HCT116 (cell line): ENCODE data around the gene FXYD6. TPM values are rescaled to one million over a fixed set of nuclear protein-coding genes. Genes with fewer than 3 reads are reported as not detected.

Source experiments
- ATAC-seq: fragments of 200-7000 bp; cut with Tn5 transposase; 2 replicates; pipeline ENCODE4 v1.9.1; 2020; ENCODE audit warnings: mild to moderate bottlenecking, moderate library complexity
- BruUV-seq: library from RNA; stranded (reverse); fragments of 400-500 nt; replicated peaks from 2 replicates; lab custom pipeline; 2021; lab: Mats Ljungman, UMichigan
- CTCF ChIA-PET: fragments of 300-600 bp; sonication (Branson Sonifier 250); formaldehyde crosslinking; loops from one replicate; lab custom pipeline; 2021; ENCODE audit warnings: antibody characterized with exemption; lab: Charles Lee
- POLR2A ChIA-PET: fragments of 300-600, 350-600 bp; sonication (Branson Sonifier 250); formaldehyde crosslinking; loops from one replicate; lab custom pipeline; 2021; ENCODE audit warnings: antibody characterized with exemption; lab: Charles Lee
- RAD21 ChIA-PET, 2 experiments: fragments of 300-600 bp; sonication (Branson Sonifier 250); formaldehyde crosslinking; loops; one replicate each; lab custom pipeline; 2023; ENCODE audit warnings: low total read pairs in 2 of 2; ENCODE audit not compliant: uncharacterized antibody in 2 of 2, unreplicated experiment in 2 of 2, low non-redundant PET in 1 of 2; lab: Charles Lee
- DNase-seq: peaks from one replicate; pipeline ENCODE4 v3.0.0-alpha.2; 2010; ENCODE audit warnings: low read depth, low spot score
- H2AFZ ChIP-seq: fragments of 200-600 bp; shearing (Covaris generic), sonication (generic); 2 replicates; pipeline ENCODE4 v1.6.1; 2017; ENCODE audit warnings: low read depth, mixed run types, mixed read lengths, antibody characterized with exemption, low read length; ENCODE audit not compliant: poor library complexity, severe bottlenecking
- H3K27ac ChIP-seq: 2 replicates; pipeline ENCODE4 v1.5.1; 2012; ENCODE audit warnings: low read depth, low read length
- H3K27me3 ChIP-seq: fragments of 200-600 bp; sonication (generic); 2 replicates; pipeline ENCODE4 v1.6.1; 2016; ENCODE audit warnings: mixed run types, low read length, mixed read lengths; ENCODE audit not compliant: insufficient read depth
- H3K36me3 ChIP-seq, 2 experiments: fragments of 200-500 bp in 1 of 2; fragments of 200-600 bp in 1 of 2; sonication (Bioruptor generic) in 1 of 2; sonication (generic) in 1 of 2; 2 replicates each; pipeline versions ENCODE4 v1.5.1 to v1.6.1; 2014 to 2016; ENCODE audit warnings: low read length in 2 of 2, inconsistent platforms in 1 of 2, mixed read lengths in 1 of 2, mixed run types in 1 of 2; ENCODE audit not compliant: insufficient read depth in 2 of 2, control insufficient read depth in 1 of 2
- H3K4me1 ChIP-seq, 2 experiments: fragments of 200-600 bp in 1 of 2; sonication (generic) in 1 of 2; 2 replicates each; pipeline versions ENCODE4 v1.5.1 to v1.6.1; 2012 to 2017; ENCODE audit warnings: low read length in 2 of 2, inconsistent platforms in 1 of 2, mild to moderate bottlenecking in 1 of 2, mixed read lengths in 1 of 2, mixed run types in 1 of 2, moderate library complexity in 1 of 2; ENCODE audit not compliant: insufficient read depth in 2 of 2, control insufficient read depth in 1 of 2
- H3K4me2 ChIP-seq: fragments of 200-600 bp; sonication (generic); 2 replicates; pipeline ENCODE4 v1.6.1; 2017; ENCODE audit warnings: mixed run types, low read length, mixed read lengths
- H3K4me3 ChIP-seq, 2 experiments: fragments of 200-600 bp in 1 of 2; sonication (generic) in 1 of 2; replicated peaks in 1 of 2; 2 replicates each; pipeline ENCODE4 v1.5.1; 2011 to 2016; ENCODE audit warnings: low read length in 2 of 2, control low read depth in 1 of 2, low read depth in 1 of 2, mild to moderate bottlenecking in 1 of 2, mixed read lengths in 1 of 2, mixed run types in 1 of 2
- H3K79me2 ChIP-seq: fragments of 200-600 bp; sonication (generic); 2 replicates; pipeline ENCODE4 v1.6.1; 2017; ENCODE audit warnings: mild to moderate bottlenecking, mixed run types, low read length, moderate library complexity, mixed read lengths; ENCODE audit not compliant: insufficient read depth
- H3K9ac ChIP-seq: fragments of 200-600 bp; sonication (generic); 2 replicates; pipeline ENCODE4 v1.6.1; 2016; ENCODE audit warnings: low read length, mixed read lengths
- H3K9me2 ChIP-seq: fragments of 200-600 bp; sonication (generic), shearing (Covaris generic); 2 replicates; pipeline ENCODE4 v1.6.1; 2017; ENCODE audit warnings: mixed run types, mild to moderate bottlenecking, moderate library complexity; ENCODE audit not compliant: insufficient read depth
- H3K9me3 ChIP-seq, 2 experiments: fragments of 200-500 bp in 1 of 2; fragments of 200-600 bp in 1 of 2; sonication (Bioruptor generic) in 1 of 2; sonication (generic) in 1 of 2; 2 replicates each; pipeline ENCODE4 v1.6.1; 2014 to 2017; ENCODE audit warnings: low read length in 2 of 2, mixed read lengths in 2 of 2, inconsistent platforms in 1 of 2, low read depth in 1 of 2, mild to moderate bottlenecking in 1 of 2, mixed run types in 1 of 2, moderate library complexity in 1 of 2; ENCODE audit not compliant: control insufficient read depth in 1 of 2, insufficient read depth in 1 of 2
- H4K20me1 ChIP-seq: fragments of 200-600 bp; sonication (generic), shearing (Covaris generic); 2 replicates; pipeline ENCODE4 v1.6.1; 2017; ENCODE audit warnings: mixed run types, mild to moderate bottlenecking, moderate library complexity; ENCODE audit not compliant: insufficient read depth
- CBX3 ChIP-seq: IDR thresholded peaks from 2 replicates; pipeline ENCODE4 v1.6.1; 2012; ENCODE audit warnings: low read depth
- CEBPB ChIP-seq: IDR thresholded peaks from 2 replicates; pipeline ENCODE4 v1.6.1; 2012; ENCODE audit warnings: low read depth
- EGR1 ChIP-seq: IDR thresholded peaks from 2 replicates; pipeline ENCODE4 v1.6.1; 2012; ENCODE audit warnings: low read depth
- EZH2 ChIP-seq: fragments of 200-600 bp; sonication (generic); IDR thresholded peaks from 2 replicates; pipeline ENCODE4 v1.6.1; 2017; ENCODE audit warnings: antibody characterized with exemption, mixed run types
- EZH2phosphoT487 ChIP-seq: fragments of 200-600 bp; IDR thresholded peaks from 2 replicates; pipeline ENCODE4 v1.6.1; 2018; ENCODE audit warnings: antibody characterized with exemption, borderline replicate concordance
- JUND ChIP-seq: IDR thresholded peaks from 2 replicates; pipeline ENCODE4 v1.6.1; 2012
- POLR2AphosphoS5 ChIP-seq: IDR thresholded peaks from 2 replicates; pipeline ENCODE4 v1.6.1; 2011; ENCODE audit warnings: mild to moderate bottlenecking, low read depth, low read length, moderate library complexity
- RAD21 ChIP-seq: IDR thresholded peaks from 2 replicates; pipeline ENCODE4 v1.6.1; 2012; ENCODE audit warnings: low read depth, mild to moderate bottlenecking
- SIN3A ChIP-seq: IDR thresholded peaks from 2 replicates; pipeline ENCODE4 v1.6.1; 2012; ENCODE audit warnings: low read depth
- TCF7L2 ChIP-seq: IDR thresholded peaks from 2 replicates; pipeline ENCODE4 v1.7.0; 2011; ENCODE audit warnings: borderline replicate concordance, inconsistent platforms; ENCODE audit not compliant: insufficient read depth, insufficient read length; ENCODE audit errors: extremely low read depth
- YY1 ChIP-seq: IDR thresholded peaks from 2 replicates; pipeline ENCODE4 v1.6.1; 2011; ENCODE audit warnings: low read length, low read depth, moderate library complexity, mild to moderate bottlenecking; ENCODE audit not compliant: insufficient replicate concordance; ENCODE audit errors: extremely low read depth
- ZFX ChIP-seq: fragments of 450-650 bp; IDR thresholded peaks from 2 replicates; pipeline ENCODE4 v1.6.1; 2017
- ZNF274 ChIP-seq: fragments of 200-500 bp; sonication (Bioruptor generic); IDR thresholded peaks from 2 replicates; pipeline ENCODE4 v1.6.1; 2014; ENCODE audit warnings: mild to moderate bottlenecking, low read depth, low read length, inconsistent platforms
- intact Hi-C: fragments of 100-400 bp; cut with micrococcal nuclease; formaldehyde crosslinking; loops from 2 replicates; pipeline ENCODE4 v1.10.0; 2022
- total RNA-seq: library from RNA; stranded (reverse); gene quantifications from one replicate; pipeline ENCODE4 v1.2.1, GENCODE V29; 2021; ENCODE audit not compliant: unreplicated experiment
- TF ChIP-seq, protein P1 (sequence below), 3 experiments: fragments of 200-600 bp in 1 of 3; sonication (generic) in 1 of 3; IDR thresholded peaks in 2 of 3; conservative IDR thresholded peaks in 1 of 3; 2 replicates each; pipeline ENCODE4 v1.5.1; 2012 to 2017; ENCODE audit warnings: low read depth in 2 of 3, low read length in 2 of 3, antibody characterized with exemption in 1 of 3, borderline replicate concordance in 1 of 3, control low read depth in 1 of 3, mild to moderate bottlenecking in 1 of 3, mixed read lengths in 1 of 3, mixed run types in 1 of 3, moderate library complexity in 1 of 3; ENCODE audit not compliant: insufficient read depth in 1 of 3

FXYD6 gene
- total RNA-seq, 1 experiment from 2014 or later, result 2.5 TPM

GRCh38 chr11:117915672-117916235 is 39.3 kb upstream of the FXYD6 start:
- ChIA-PET CTCF (interaction anchor here (1.3 to 2.3 kb wide), 3 partner anchors 9 to 31 kb away, joined by 4 to 7 read pairs (median 5); no protein-coding TSS in a partner anchor), POLR2A (no interaction called here), RAD21 (no interaction called here)
- no peaks in the 10 kb centered on the region for H4K20me1 ChIP-seq
- no peaks in the 10 kb centered on the region for H3K79me2 ChIP-seq
- no peak overlapping the region for H3K27ac ChIP-seq
- intact Hi-C loops, result no loop called here
- ATAC-seq (no peak), DNase-seq (no peak)
- H3K4me1 ChIP-seq, result no peaks in the 10 kb centered on the region
- H3K4me2 ChIP-seq, result no peak overlapping the region
- H2AFZ ChIP-seq, result no peak overlapping the region
- no TSS peak for BruUV-seq
- H3K36me3 ChIP-seq, result no peaks in the 10 kb centered on the region
- H3K9me2 ChIP-seq, result no peaks in the 10 kb centered on the region
- no peak overlapping the region for H3K9ac ChIP-seq
- H3K4me3 ChIP-seq, result no peak overlapping the region
- no peaks in the 10 kb centered on the region for H3K9me3 ChIP-seq
- H3K27me3 ChIP-seq, result no peaks in the 10 kb centered on the region
- no peak for TF ChIP-seq EGR1
- TF ChIP-seq CBX3, result no peak
- no peak for TF ChIP-seq POLR2AphosphoS5
- no peak for TF ChIP-seq YY1
- TF ChIP-seq EZH2, result no peak
- TF ChIP-seq EZH2phosphoT487, result no peak
- no peak for TF ChIP-seq SIN3A
- TF ChIP-seq ZNF274, result no peak
- no peak for TF ChIP-seq ZFX
- TF ChIP-seq, protein P1, sequence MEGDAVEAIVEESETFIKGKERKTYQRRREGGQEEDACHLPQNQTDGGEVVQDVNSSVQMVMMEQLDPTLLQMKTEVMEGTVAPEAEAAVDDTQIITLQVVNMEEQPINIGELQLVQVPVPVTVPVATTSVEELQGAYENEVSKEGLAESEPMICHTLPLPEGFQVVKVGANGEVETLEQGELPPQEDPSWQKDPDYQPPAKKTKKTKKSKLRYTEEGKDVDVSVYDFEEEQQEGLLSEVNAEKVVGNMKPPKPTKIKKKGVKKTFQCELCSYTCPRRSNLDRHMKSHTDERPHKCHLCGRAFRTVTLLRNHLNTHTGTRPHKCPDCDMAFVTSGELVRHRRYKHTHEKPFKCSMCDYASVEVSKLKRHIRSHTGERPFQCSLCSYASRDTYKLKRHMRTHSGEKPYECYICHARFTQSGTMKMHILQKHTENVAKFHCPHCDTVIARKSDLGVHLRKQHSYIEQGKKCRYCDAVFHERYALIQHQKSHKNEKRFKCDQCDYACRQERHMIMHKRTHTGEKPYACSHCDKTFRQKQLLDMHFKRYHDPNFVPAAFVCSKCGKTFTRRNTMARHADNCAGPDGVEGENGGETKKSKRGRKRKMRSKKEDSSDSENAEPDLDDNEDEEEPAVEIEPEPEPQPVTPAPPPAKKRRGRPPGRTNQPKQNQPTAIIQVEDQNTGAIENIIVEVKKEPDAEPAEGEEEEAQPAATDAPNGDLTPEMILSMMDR (IDR thresholded peaks at IDR 0.05 in 2 of 3, conservative IDR thresholded peaks at IDR 0.05 in 1 of 3; ENCODE audit: borderline replicate concordance in 1 of 3, insufficient read depth in 1 of 3, low read depth in 2 of 3, low read length in 2 of 3), result no peak
- TF ChIP-seq JUND, result no peak
- TF ChIP-seq RAD21, result no peak
- TF ChIP-seq CEBPB, result no peak
- TF ChIP-seq TCF7L2, result no peak
